ENCODE data around the gene MROH2B.
"Not testable (repeated sequence)": the region's sequence is repeated elsewhere in the genome, so short reads cannot be mapped to it uniquely, and the experiment has no call there.

MROH2B gene

GRCh38 chr5:41071242-41071641 lies at the start of gene MROH2B:
Gene MROH2B, minus strand, starts transcription at chr5:41071342. Its CDS starts 490 bp downstream, at chr5:41070852.
- no peak for DNase-seq

- DNase-seq, result no peak
Observed at GRCh38 chr5:41120600-41120999, 49.5 kb upstream of the MROH2B start.

GRCh38 chr5:41118177-41118576 lies 47.0 kb upstream of the MROH2B start:
- DNase-seq, result no peak

- no peak for DNase-seq
Observed at GRCh38 chr5:41115281-41115680, 44.1 kb upstream of the MROH2B start.

GRCh38 chr5:41112486-41113455 lies 41.6 kb upstream of the MROH2B start:
- DNase-seq, result no peak

GRCh38 chr5:41109186-41109585 lies 38.0 kb upstream of the MROH2B start:
- no peak for DNase-seq

- DNase-seq, result no peak
Observed at GRCh38 chr5:41102341-41102740, 31.2 kb upstream of the MROH2B start.

GRCh38 chr5:41097642-41098041 lies 26.5 kb upstream of the MROH2B start:
- DNase-seq, result no peak

- DNase-seq, result no peak
Observed at GRCh38 chr5:41095324-41096101, 24.4 kb upstream of the MROH2B start.

GRCh38 chr5:41094871-41095270 lies 23.7 kb upstream of the MROH2B start:
- DNase-seq, result no peak

GRCh38 chr5:41093803-41094202 lies 22.7 kb upstream of the MROH2B start:
- DNase-seq, result no peak

GRCh38 chr5:41087461-41087860 lies 16.3 kb upstream of the MROH2B start:
- no peak for DNase-seq

GRCh38 chr5:41083306-41083705 lies 12.2 kb upstream of the MROH2B start:
- no peak for DNase-seq

GRCh38 chr5:41071975-41072374 lies 833 bp upstream of the MROH2B start:
- no peak for DNase-seq

GRCh38 chr5:41067714-41068568 lies 3.2 kb downstream of the MROH2B start:
- no peak for DNase-seq

GRCh38 chr5:41065691-41066335 lies 5.3 kb downstream of the MROH2B start:
- DNase-seq, result no peak

- DNase-seq, result no peak
Observed at GRCh38 chr5:41057940-41058339, 13.2 kb downstream of the MROH2B start.

- no peak for DNase-seq
Observed at GRCh38 chr5:41057231-41057630, 13.9 kb downstream of the MROH2B start.

GRCh38 chr5:41048986-41049385 lies 22.2 kb downstream of the MROH2B start:
- no peak for DNase-seq

GRCh38 chr5:41043109-41043747 lies 27.9 kb downstream of the MROH2B start:
- DNase-seq, result no peak

- DNase-seq, result no peak
Observed at GRCh38 chr5:41032973-41033372, 38.2 kb downstream of the MROH2B start.

GRCh38 chr5:41022600-41022999 lies 48.5 kb downstream of the MROH2B start:
- not testable (repeated sequence) for DNase-seq

Data from activated T-cell treated with anti-CD3 and anti-CD28 coated beads, Interleukin-2, amount 50 U/mL, for 1 hour (primary cell).